ENCODE measurements around the gene MYT1. TPM values are rescaled to one million over a fixed set of nuclear protein-coding genes. Genes with fewer than 3 reads are reported as not detected.

The MYT1 gene
- polyA plus RNA-seq, 3 donors from 2014 or later: not detected

DNA sequence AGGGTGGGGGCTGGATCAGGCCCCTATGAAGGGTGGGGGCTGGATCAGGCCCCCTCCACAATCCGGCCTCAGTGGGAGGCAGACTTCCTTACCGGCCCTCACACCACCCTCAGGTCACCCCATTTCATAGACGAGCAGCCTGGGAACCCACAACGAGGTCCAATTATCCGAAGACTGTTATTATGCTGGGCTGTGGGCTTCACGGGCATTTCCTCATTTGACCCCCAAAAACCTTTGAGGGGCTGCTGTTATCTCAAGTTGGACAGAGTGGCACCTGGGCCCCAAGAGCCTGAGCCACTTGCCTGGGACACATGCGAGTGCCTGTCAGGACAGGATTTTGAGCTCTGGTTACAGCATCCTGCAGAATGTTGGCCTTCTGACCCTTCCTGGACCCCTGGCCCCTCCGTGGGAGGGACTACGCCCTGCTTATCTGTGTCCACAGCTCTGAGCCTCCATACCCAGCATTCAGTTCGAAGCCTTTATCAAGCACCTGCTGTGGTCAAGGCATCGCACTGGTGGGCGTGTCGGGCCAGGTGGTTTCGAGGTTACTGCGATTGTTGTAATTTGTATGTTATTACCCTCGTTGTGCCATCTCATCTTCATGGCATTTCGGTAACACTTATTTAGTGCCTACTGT lies 56.8 kb downstream of the MYT1 start:
- peaks cover 0 to 8% (median 3%) of the 10 kb centered on the region in 3 donors for H3K27me3 Mint-ChIP-seq (ENCODE audit: low read depth in 3 of 3)
- peaks cover 0 to 3% of the 10 kb centered on the region in 2 donors for H3K4me1 Mint-ChIP-seq
- no peaks in the 10 kb centered on the region for H3K36me3 Mint-ChIP-seq
- H3K9me3 Mint-ChIP-seq: no peaks in the 10 kb centered on the region
- no peak overlapping the region for H3K27ac Mint-ChIP-seq
- no peak overlapping the region for H3K4me3 Mint-ChIP-seq
- DNase-seq: no peak

DNA sequence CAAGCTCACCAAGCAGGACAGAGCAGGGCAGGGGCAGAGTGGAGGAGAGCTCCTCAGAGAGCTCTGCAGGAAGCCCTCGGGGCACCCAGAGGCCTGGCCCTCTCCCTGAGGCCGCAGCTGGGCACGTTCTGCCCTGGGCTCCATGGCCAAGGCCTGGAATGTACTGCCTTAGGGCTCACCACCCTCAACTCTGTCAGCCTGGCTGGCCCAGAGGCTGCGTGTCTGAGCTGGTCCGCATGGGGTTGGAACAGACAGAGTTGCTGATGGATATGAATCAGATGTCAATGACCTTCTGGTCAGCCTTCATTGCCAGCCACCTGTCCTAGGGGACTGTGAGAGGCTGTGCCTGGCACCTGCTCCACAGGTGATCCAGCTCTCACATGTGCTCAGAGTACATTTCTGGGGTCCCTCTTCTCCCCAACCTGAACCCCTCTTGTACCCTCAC lies 58.1 kb downstream of the MYT1 start:
- DNase-seq: no peak
- no peak overlapping the region for H3K27ac Mint-ChIP-seq
- H3K4me3 Mint-ChIP-seq: no peak overlapping the region
- no peaks in the 10 kb centered on the region for H3K9me3 Mint-ChIP-seq
- no peaks in the 10 kb centered on the region for H3K36me3 Mint-ChIP-seq
- peaks cover 0 to 8% (median 3%) of the 10 kb centered on the region in 3 donors for H3K27me3 Mint-ChIP-seq (ENCODE audit: low read depth in 3 of 3)
- H3K4me1 Mint-ChIP-seq: peaks cover 0 to 3% of the 10 kb centered on the region in 2 donors

DNA sequence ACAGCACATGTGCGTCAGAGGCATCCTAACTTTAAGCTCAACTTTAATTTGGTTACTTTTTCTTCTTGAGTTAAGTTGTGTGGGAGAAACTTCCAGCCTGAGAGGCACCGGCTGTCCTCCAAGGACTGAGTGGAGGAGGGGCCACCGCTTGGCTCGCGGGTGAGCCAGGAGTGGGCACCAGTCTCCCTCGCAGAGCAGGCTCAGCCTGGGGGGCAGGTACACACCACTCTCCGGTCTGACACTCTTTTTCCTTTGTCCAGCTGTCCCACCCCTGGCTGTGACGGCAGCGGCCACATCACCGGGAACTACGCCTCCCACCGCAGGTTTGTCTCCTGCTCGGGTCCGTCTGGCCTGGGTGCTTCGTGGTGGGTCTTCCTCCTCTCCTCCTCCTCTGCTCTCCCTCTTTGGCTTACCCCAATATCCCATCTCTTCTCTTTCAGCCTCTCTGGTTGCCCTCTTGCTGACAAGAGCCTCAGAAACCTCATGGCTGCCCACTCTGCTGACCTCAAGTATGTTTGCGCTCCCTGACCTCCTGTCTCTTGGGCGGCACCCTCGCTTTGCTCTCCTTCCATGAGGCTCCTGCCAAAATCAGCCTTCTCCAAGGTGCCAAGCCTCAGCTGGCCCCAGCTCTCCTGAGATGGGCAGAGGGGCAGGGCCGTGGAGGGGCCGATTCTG lies 58.7 kb downstream of the MYT1 start:
- Mint-ChIP-seq H3K9me3 (no peaks in the 10 kb centered on the region), H3K27ac (no peak overlapping the region), H3K27me3 (ENCODE audit: low read depth in 3 of 3) (peaks cover 0 to 4% (median 3%) of the 10 kb centered on the region in 3 donors), H3K4me1 (peaks cover 0 to 3% of the 10 kb centered on the region in 2 donors), H3K4me3 (no peak overlapping the region), H3K36me3 (no peaks in the 10 kb centered on the region)
- DNase-seq: no peak

DNA sequence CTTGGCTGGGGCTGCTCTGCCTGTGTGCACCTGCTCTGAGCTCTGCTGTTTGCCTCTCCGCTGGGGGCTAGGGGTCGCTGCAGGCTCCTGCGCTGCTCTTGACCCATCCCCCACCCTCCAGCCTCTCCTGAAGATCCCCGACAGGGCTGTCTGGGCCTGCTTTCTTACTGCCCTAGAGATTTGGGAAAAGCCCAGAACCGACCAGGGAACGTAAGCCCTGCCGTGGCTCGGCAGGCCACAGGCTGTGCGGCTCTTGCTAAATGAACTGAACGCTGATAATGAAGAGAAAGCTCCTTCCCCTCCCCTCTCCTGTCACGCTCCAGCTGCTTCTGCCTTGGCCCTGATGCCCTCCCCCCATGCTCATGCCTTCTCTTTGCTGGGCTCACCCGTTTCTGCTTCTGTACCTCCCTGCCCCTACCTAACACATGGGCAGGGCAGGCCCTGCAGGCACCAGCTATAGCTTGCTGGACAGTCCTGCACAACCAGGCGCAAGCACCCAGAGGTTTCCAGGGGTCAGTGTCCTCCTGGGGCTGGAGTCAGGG lies 59.3 kb downstream of the MYT1 start:
- H3K36me3 Mint-ChIP-seq: no peaks in the 10 kb centered on the region
- no peaks in the 10 kb centered on the region for H3K9me3 Mint-ChIP-seq
- peaks cover 0 to 5% of the 10 kb centered on the region in 2 donors for H3K4me1 Mint-ChIP-seq
- DNase-seq: no peak
- no peak overlapping the region for H3K4me3 Mint-ChIP-seq
- peaks cover 0 to 3% (median 2%) of the 10 kb centered on the region in 3 donors for H3K27me3 Mint-ChIP-seq (ENCODE audit: low read depth in 3 of 3)
- no peak overlapping the region for H3K27ac Mint-ChIP-seq

DNA sequence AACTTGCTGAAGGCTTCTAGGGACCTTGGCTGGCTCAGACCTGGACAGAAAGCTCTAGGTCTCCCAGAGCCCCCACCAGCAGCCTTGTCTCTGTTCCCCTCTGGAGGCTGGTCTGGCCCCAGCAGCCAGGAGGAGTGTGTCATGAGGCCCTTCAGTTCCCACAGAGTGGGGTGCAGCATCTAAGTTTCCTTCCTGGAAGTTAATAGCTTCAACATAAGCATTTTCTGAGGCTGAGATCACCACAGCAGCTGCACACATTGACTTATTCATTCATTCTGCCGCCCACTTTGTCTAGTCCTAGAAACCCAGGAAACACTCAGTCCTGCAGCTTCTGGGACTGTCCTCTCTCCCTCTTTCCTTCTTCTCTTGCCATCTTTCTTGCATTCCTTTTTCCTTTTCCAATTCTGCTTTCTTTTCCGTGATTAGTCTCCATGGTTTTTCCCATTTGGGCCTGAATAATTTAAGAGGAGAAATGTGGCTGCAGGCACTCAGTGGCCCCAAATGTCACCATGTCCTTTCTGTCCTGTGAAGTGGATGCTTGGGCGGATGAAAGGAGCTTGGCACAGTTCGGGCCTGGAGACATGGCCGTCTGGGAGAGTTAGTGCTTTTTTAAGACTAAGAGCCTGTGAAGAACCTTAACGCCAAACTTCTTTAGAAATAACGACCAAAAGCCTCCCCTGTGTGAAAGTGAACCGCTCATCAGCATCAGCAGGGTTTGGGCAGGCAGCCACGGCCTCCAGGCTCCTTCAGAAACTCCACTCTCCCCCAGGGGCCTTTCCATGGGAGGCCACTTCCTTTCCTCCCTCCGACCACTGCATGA lies 60.3 kb downstream of the MYT1 start:
- peaks cover 0 to 3% (median 2%) of the 10 kb centered on the region in 3 donors for H3K27me3 Mint-ChIP-seq (ENCODE audit: low read depth in 3 of 3)
- H3K4me3 Mint-ChIP-seq: no peak overlapping the region
- DNase-seq: no peak
- no peaks in the 10 kb centered on the region for H3K36me3 Mint-ChIP-seq
- H3K27ac Mint-ChIP-seq: no peak overlapping the region
- no peaks in the 10 kb centered on the region for H3K9me3 Mint-ChIP-seq
- peaks cover 0 to 2% of the 10 kb centered on the region in 2 donors for H3K4me1 Mint-ChIP-seq

DNA sequence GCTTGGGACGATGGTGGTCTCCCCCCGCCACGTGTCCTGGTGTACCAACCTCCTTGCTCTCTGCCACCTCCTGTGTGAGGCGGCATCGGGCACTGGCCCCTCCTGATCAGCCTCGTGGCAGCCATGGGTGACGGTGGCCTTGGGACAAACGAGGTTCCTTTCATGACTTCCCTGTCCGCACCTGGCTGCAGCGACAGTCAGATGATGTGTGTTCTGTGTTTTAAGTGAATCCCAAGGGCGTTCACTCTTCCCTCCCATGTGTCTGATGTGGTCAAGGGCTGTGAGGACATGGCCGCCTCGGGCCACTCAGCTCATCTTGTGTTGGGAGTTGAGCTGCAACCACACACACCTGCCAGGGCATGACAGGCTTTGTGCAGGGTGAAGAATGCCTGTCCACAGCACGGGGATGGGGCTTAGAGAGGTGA lies 60.9 kb downstream of the MYT1 start:
- Mint-ChIP-seq H3K36me3 (no peaks in the 10 kb centered on the region), H3K4me3 (no peak overlapping the region), H3K9me3 (no peaks in the 10 kb centered on the region), H3K27ac (no peak overlapping the region), H3K27me3 (ENCODE audit: low read depth in 3 of 3) (peaks cover 0 to 3% (median 2%) of the 10 kb centered on the region in 3 donors), H3K4me1 (peaks cover 0 to 2% of the 10 kb centered on the region in 2 donors)
- no peak for DNase-seq

DNA sequence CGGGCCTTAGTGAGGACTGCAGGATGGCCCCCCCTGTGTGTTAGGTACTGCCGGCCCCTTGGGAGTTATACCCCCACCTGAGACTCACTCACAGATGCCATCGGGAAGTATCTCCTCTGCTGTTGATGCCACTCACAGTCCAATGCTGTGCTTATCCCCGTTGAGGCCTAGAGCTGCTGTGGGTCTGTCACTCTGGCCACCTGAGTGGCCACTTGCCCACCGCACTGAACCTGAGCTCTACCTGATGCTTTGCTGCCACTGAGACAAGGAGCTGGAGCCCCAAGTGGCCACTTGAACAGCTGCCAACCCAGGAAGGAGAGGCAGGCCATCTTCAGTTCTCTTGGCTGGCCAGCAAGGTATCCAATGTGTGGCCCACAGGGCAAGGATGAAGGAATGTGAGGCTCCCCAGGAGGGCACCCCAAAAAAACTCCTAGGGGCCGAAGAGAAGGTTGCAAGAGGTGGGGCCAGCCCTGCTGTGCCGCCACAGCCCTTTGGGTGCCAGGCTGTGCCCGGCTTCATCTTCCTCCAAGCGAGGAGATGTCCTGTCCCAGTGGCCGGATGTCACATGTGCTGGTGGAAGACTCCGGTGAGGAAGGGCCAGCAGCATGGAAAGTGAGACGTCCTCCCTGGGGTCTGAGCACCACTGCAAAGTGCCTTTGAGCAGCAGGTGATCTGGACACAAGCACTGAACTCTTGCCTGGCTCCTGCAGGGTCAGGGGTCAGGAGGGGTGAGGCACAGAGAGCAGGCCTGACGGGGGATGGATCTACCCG lies 61.8 kb downstream of the MYT1 start:
- Mint-ChIP-seq H3K9me3 (no peaks in the 10 kb centered on the region), H3K27me3 (ENCODE audit: low read depth in 3 of 3) (peaks cover 0 to 3% (median 2%) of the 10 kb centered on the region in 3 donors), H3K27ac (no peak overlapping the region), H3K36me3 (no peaks in the 10 kb centered on the region), H3K4me3 (no peak overlapping the region), H3K4me1 (peaks cover 0 to 2% of the 10 kb centered on the region in 2 donors)
- DNase-seq: no peak

DNA sequence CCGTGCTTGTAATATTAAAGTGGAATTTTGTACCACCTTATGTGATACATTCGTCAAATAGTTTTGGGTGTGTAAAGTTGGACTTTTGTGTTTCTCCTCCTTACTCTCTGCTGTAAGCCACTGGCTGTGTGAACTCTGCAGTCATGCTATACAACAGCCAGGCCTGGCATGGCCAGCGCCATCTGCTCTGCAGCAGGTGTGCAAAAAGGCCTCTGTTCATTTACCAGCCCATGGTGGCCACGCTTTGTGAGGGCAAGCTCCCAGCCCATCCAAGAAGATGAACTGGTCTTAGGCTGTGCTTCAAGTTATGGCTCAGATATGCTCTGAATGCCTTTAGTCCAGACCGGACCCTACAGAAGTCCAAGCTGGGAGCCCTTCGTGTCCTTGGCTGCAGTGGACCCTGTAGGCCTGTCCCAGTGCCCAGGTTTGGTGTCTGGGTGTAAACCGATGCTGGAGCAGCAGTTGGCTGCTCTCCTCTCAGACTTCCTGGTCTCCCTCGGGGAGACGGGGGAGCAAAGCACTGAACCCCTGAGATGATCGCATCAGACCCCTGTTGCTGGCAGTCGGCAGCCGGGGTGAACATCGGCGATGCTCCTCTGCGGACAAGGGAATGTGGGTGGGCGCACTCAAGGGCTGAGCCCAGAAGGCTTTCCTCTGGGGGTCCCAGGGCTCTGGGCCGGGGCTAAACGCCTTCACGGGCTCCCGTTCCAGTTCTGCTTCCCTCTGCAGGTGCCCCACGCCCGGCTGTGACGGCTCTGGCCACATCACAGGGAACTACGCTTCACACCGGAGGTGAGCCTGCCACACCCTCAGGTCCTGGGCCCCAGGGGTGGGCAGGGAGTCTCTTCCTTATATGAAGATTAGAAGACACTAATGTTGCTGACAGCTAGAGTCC lies 62.7 kb downstream of the MYT1 start:
- Mint-ChIP-seq H3K27me3 (ENCODE audit: low read depth in 3 of 3) (peaks cover 0 to 3% (median 2%) of the 10 kb centered on the region in 3 donors), H3K4me1 (peaks cover 0 to 2% of the 10 kb centered on the region in 2 donors), H3K9me3 (no peaks in the 10 kb centered on the region), H3K36me3 (no peaks in the 10 kb centered on the region), H3K27ac (no peak overlapping the region), H3K4me3 (no peak overlapping the region)
- no peak for DNase-seq

DNA sequence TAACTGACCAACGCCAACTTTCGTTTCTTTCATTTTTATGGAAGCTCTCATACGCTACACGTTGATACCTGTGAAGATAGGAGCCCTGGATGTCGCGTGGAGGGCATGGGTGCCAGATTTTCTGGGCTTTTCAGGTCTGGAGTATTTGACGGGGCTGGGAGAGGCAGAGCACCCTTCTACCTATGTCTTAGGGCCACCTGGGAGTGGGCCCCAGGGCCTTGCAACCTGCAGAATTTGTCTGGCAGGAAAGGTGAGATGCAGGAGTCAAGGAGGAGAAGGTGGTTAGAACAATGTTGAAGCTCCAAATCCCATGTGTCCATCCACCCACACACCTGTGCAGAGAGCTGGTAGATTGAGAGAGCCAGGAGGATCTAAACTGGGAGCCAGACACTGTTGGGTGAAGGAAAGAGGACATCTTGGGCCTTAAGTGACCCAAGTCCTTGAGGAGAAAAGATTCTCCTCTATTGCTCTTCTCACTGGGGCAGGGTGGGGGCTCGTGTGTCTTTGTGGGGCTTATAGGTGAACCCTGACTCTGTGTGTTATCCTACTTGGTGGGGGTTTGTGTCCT lies 63.9 kb downstream of the MYT1 start:
- H3K4me3 Mint-ChIP-seq: no peak overlapping the region
- no peaks in the 10 kb centered on the region for H3K36me3 Mint-ChIP-seq
- no peaks in the 10 kb centered on the region for H3K9me3 Mint-ChIP-seq
- DNase-seq: no peak
- peaks cover 0 to 2% of the 10 kb centered on the region in 2 donors for H3K4me1 Mint-ChIP-seq
- no peak overlapping the region for H3K27ac Mint-ChIP-seq
- peaks cover 0 to 5% (median 2%) of the 10 kb centered on the region in 3 donors for H3K27me3 Mint-ChIP-seq (ENCODE audit: low read depth in 3 of 3)

DNA sequence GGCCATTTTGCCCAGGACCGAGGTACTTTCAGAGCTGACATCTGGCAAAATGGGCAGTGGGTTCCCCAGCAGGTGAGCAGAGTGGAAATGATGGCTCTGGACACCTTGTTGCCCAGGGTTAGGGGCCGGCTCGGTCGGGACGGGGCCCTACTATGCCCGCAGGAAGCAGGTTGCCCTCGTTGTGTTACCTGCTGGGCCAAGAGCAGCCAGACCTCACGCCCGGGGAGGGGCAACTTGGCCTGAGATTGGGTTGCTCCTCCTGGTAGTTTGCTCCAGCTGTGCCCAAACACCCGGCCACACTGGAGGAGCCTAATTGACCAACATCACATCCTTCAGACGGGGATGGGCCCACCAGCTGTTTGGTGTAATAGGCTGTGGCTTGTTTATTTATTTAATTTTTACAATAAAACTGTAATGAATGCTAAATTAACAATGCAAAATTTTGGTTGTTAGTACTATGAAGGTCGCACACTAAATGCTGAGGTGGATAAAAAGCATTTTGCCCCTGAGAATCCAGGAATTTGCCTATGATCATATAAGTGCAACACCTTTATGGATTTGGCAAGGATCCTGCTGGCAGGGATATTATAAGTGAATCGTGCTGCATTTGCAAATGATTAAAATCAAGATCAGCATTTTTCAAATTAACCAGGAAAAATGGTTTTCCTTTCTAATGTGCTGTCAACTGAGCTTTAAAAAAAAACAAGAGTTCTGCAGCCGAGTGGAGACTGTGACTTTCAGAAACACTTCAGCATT lies 64.7 kb downstream of the MYT1 start:
- Mint-ChIP-seq H3K27me3 (ENCODE audit: low read depth in 3 of 3) (peaks cover 0 to 5% (median 2%) of the 10 kb centered on the region in 3 donors), H3K27ac (no peak overlapping the region), H3K4me3 (no peak overlapping the region), H3K4me1 (peaks cover 0 to 6% of the 10 kb centered on the region in 2 donors), H3K9me3 (no peaks in the 10 kb centered on the region), H3K36me3 (no peaks in the 10 kb centered on the region)
- no peak for DNase-seq

DNA sequence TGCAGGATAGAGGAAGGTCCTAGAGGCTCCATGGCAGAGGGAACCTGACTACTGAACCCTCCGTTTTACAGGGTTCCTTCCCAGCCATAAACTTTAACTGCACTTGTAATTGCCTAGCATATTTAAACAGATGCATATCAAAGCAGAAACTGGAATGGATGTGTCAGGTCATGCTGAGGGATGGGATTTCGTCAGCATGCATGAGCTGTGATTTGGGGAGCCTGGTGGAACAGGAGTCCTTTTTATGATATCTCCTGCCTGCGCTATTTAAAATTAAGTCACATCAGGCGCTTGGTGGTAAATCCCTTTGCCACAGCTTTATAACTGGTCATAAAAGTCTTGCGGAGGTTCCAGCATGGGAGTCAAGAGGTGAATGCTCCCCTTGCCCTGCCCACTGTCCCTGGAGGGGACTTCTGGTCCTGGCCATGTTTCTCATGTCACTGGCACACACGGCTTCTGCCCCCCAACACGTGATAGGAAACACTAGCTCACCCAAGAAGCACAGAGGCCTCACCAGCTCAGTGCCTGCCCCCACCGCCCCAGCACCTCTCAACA lies 65.3 kb downstream of the MYT1 start:
- Mint-ChIP-seq H3K27ac (peak overlapping the region in 1 of 6 donors; percentile 21), H3K4me3 (no peak overlapping the region), H3K27me3 (ENCODE audit: low read depth in 3 of 3) (peaks cover 0 to 5% (median under 1%) of the 10 kb centered on the region in 3 donors), H3K36me3 (no peaks in the 10 kb centered on the region), H3K9me3 (no peaks in the 10 kb centered on the region), H3K4me1 (peaks cover 0 to 6% of the 10 kb centered on the region in 2 donors)
- no peak for DNase-seq
